Measurements from ENCODE around the gene ENTREP1. TPM values are rescaled to one million over a fixed set of nuclear protein-coding genes. Genes with fewer than 3 reads are reported as not detected.

ENTREP1 gene
- total RNA-seq, 1 experiment from 2014 or later, result 21.3 TPM

DNA sequence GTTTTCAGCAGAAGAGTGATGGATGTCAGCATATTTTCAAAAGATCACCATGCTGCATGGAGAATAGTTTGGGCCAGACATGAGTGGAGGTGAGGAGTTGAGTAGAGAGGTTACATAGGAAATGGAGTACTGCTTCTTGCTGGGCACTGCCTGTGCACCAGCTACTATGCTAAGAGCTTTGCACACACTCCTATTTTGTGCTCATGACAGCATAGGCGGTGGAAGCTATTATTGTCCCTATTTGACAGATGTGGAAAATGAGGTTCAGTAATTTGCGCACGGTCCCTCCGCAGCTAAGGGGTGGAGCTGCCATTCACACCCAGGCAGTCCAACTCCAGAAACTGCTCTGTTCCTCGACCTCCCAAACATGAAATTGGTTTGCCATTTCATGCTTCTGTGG, 67.8 kb downstream of the ENTREP1 start:
- no peaks in the 10 kb centered on the region for H3K23me2 ChIP-seq (ENCODE audit: insufficient read length, low read depth, low read length, poor library complexity, severe bottlenecking)
- TF ChIP-seq, protein P1, sequence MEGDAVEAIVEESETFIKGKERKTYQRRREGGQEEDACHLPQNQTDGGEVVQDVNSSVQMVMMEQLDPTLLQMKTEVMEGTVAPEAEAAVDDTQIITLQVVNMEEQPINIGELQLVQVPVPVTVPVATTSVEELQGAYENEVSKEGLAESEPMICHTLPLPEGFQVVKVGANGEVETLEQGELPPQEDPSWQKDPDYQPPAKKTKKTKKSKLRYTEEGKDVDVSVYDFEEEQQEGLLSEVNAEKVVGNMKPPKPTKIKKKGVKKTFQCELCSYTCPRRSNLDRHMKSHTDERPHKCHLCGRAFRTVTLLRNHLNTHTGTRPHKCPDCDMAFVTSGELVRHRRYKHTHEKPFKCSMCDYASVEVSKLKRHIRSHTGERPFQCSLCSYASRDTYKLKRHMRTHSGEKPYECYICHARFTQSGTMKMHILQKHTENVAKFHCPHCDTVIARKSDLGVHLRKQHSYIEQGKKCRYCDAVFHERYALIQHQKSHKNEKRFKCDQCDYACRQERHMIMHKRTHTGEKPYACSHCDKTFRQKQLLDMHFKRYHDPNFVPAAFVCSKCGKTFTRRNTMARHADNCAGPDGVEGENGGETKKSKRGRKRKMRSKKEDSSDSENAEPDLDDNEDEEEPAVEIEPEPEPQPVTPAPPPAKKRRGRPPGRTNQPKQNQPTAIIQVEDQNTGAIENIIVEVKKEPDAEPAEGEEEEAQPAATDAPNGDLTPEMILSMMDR (conservative IDR thresholded peaks at IDR 0.05), result no peak
- no peaks in the 10 kb centered on the region for H4K20me1 ChIP-seq (ENCODE audit: control insufficient read depth, insufficient read depth, insufficient read length)
- H3K4me1 ChIP-seq (ENCODE audit: insufficient read depth, low read length), result no peaks in the 10 kb centered on the region
- no peaks in the 10 kb centered on the region for H3K27me3 ChIP-seq (ENCODE audit: insufficient read depth, low read length)
- H4K91ac ChIP-seq (ENCODE audit: insufficient read length, low read depth, low read length), result no peak overlapping the region
- DNase-seq, result no peak
- no peak overlapping the region for H2AK5ac ChIP-seq (ENCODE audit: insufficient read length, low read length)
- H2BK12ac ChIP-seq (ENCODE audit: insufficient read length, low read depth, low read length), result no peak overlapping the region
- Mint-ChIP-seq H3K27me3 (ENCODE audit: low read depth) (no peaks in the 10 kb centered on the region), H3K27ac (no peak overlapping the region), H3K4me3 (no peak overlapping the region), H3K4me1 (peaks cover 0 to 11% of the 10 kb centered on the region in 2 experiments; a peak in 2 of 4 replicates), H3K36me3 (ENCODE audit: insufficient read depth in 1 of 3, low read depth in 3 of 3) (peaks cover under 1 to 47% (median 6%) of the 10 kb centered on the region in 3 experiments; a peak in 4 of 7 replicates), H3K9me3 (no peaks in the 10 kb centered on the region)
- H3K4ac ChIP-seq (ENCODE audit: low read depth, low read length), result no peak overlapping the region
- no peaks in the 10 kb centered on the region for H3K79me1 ChIP-seq (ENCODE audit: insufficient read depth, low read depth, low read length, poor library complexity, severe bottlenecking)
- H2BK15ac ChIP-seq (ENCODE audit: low read depth, low read length), result no peak overlapping the region; the same call in 1 of the 2 replicates
- H4K8ac ChIP-seq (replicated peaks; ENCODE audit: insufficient read length, low read depth, low read length), result no peak overlapping the region
- H3K27ac ChIP-seq (ENCODE audit: insufficient read length, low read depth, low read length), result no peak overlapping the region
- no peak overlapping the region for H3K18ac ChIP-seq (ENCODE audit: insufficient read length, low read depth, low read length)
- H3K23ac ChIP-seq (ENCODE audit: insufficient read length, low read depth, low read length), result no peak overlapping the region
- H2BK20ac ChIP-seq (ENCODE audit: low read depth, low read length, poor library complexity, severe bottlenecking), result no peak overlapping the region
- H2AFZ ChIP-seq (ENCODE audit: low read length), result no peak overlapping the region
- no peak overlapping the region for H3K56ac ChIP-seq (ENCODE audit: insufficient read length, low read depth, low read length)
- H3K79me2 ChIP-seq (ENCODE audit: insufficient read depth, low read length), result no peaks in the 10 kb centered on the region
- no peak overlapping the region for H2BK120ac ChIP-seq (ENCODE audit: low read depth, low read length, poor library complexity, severe bottlenecking)
- H3K9me3 ChIP-seq (ENCODE audit: control insufficient read depth, low read depth, low read length), result no peaks in the 10 kb centered on the region
- H3K14ac ChIP-seq (ENCODE audit: insufficient read depth, low read length), result no peak overlapping the region
- no peak overlapping the region for H4K5ac ChIP-seq (ENCODE audit: insufficient read length, low read depth, low read length)
- H3T11ph ChIP-seq (ENCODE audit: low read length), result no peak overlapping the region
- no peak overlapping the region for H3K9ac ChIP-seq (ENCODE audit: extremely low read depth, insufficient read length, low read length)
- no peak overlapping the region for H3K4me2 ChIP-seq (ENCODE audit: insufficient read depth, insufficient read length, low read length)
- H2BK5ac ChIP-seq (ENCODE audit: insufficient read length, low read length), result no peak overlapping the region
- no CpG with 5 or more reads among the region's 5 CpGs for WGBS (ENCODE audit: extremely low coverage, insufficient read length, low lambda C conversion rate)
